GM18508 (cell line): ENCODE results near the gene ZSWIM3.
"Not testable (repeated sequence)": the region's sequence is repeated elsewhere in the genome, so short reads cannot be mapped to it uniquely, and the experiment has no call there.

ENCODE experiments used
- ATAC-seq: cut with Tn5 transposase; IDR thresholded peaks from one replicate; pipeline ENCODE4 v1.9.1; 2021; ENCODE audit warnings: moderate number of reproducible peaks; ENCODE audit not compliant: insufficient read depth, unreplicated experiment

The ZSWIM3 gene

GRCh38 chr20:45859916-45860315 is 2.5 kb downstream of the ZSWIM3 start:
- ATAC-seq, result no peak

- ATAC-seq, result no peak
These were observed 3.3 kb downstream of the ZSWIM3 start for GRCh38 chr20:45860560-45861220.

- ATAC-seq, result no peak
These were observed 4.0 kb downstream of the ZSWIM3 start for GRCh38 chr20:45861221-45862075.

- ATAC-seq, result no peak
These were observed 6.4 kb downstream of the ZSWIM3 start for GRCh38 chr20:45863543-45864470.

GRCh38 chr20:45866454-45866853 is 9.0 kb downstream of the ZSWIM3 start:
- ATAC-seq, result no peak

- no peak for ATAC-seq
These were observed 9.9 kb downstream of the ZSWIM3 start for GRCh38 chr20:45867136-45867818.

GRCh38 chr20:45867819-45868176 is 10.4 kb downstream of the ZSWIM3 start:
- no peak for ATAC-seq

- no peak for ATAC-seq
These were observed 15.2 kb downstream of the ZSWIM3 start for GRCh38 chr20:45872626-45873025.

GRCh38 chr20:45873409-45874103 is 16.1 kb downstream of the ZSWIM3 start:
- no peak for ATAC-seq

GRCh38 chr20:45874104-45874481 is 16.7 kb downstream of the ZSWIM3 start:
- not testable (repeated sequence) for ATAC-seq

GRCh38 chr20:45874576-45874975 is 17.2 kb downstream of the ZSWIM3 start:
- ATAC-seq, result no peak

- no peak for ATAC-seq
These were observed 20.8 kb downstream of the ZSWIM3 start for GRCh38 chr20:45878076-45878761.

- ATAC-seq, result peak; percentile 81
These were observed 23.8 kb downstream of the ZSWIM3 start, which contains the start of gene ZSWIM1 for GRCh38 chr20:45880988-45881788. Gene ZSWIM1 (plus strand): TSS chr20:45881227. CDS start chr20:45882593, 1,366 bp downstream.

- ATAC-seq, result no peak
These were observed 25.2 kb downstream of the ZSWIM3 start for GRCh38 chr20:45882469-45883099.

- ATAC-seq, result no peak
These were observed 25.7 kb downstream of the ZSWIM3 start for GRCh38 chr20:45883100-45883469.

GRCh38 chr20:45886590-45887345 is 29.4 kb downstream of the ZSWIM3 start:
- no peak for ATAC-seq

- ATAC-seq, result no peak
These were observed 29.9 kb downstream of the ZSWIM3 start, which contains the start of gene SPATA25 for GRCh38 chr20:45887346-45887715. Gene SPATA25 (minus strand): TSS chr20:45887622. CDS start chr20:45887590, 32 bp downstream.
